HEK293T (cell line): Measurements from ENCODE around the gene KCNMB3.

Experiments used
- CTCF ChIA-PET: fragments of 350-600 bp; formaldehyde crosslinking; extraction: SDS; loops from one replicate; lab custom pipeline; 2021; ENCODE audit warnings: antibody characterized with exemption, inconsistent platforms; lab: Yijun Ruan, JAX
- POLR2A ChIA-PET: fragments of 350-600 bp; formaldehyde crosslinking; extraction: SDS; loops from one replicate; lab custom pipeline; 2020; ENCODE audit warnings: antibody characterized with exemption, inconsistent platforms; lab: Yijun Ruan, JAX
- DNase-seq: peaks from one replicate; pipeline ENCODE4 v3.0.0; 2012; ENCODE audit warnings: mixed read lengths; ENCODE audit errors: extremely low spot score
- ARNT ChIP-seq: fragments of 450-650 bp; IDR thresholded peaks from 2 replicates; pipeline ENCODE4 v1.6.1; 2017; ENCODE audit warnings: mild to moderate bottlenecking
- BHLHE40 ChIP-seq: fragments of 450-650 bp; IDR thresholded peaks from 2 replicates; pipeline ENCODE4 v1.6.1; 2016; ENCODE audit warnings: mild to moderate bottlenecking, moderate library complexity, borderline replicate concordance
- CTBP1 ChIP-seq: fragments of 450-650 bp; IDR thresholded peaks from 2 replicates; pipeline ENCODE4 v1.6.1; 2016; ENCODE audit warnings: borderline replicate concordance
- ELF4 ChIP-seq: fragments of 450-650 bp; IDR thresholded peaks from 2 replicates; pipeline ENCODE4 v1.6.1; 2017; ENCODE audit warnings: antibody characterized with exemption
- FOXA1 ChIP-seq: fragments of 450-650 bp; IDR thresholded peaks from 2 replicates; pipeline ENCODE4 v1.6.1; 2016; ENCODE audit warnings: mild to moderate bottlenecking
- FOXK2 ChIP-seq: fragments of 450-650 bp; IDR thresholded peaks from 2 replicates; pipeline ENCODE4 v1.6.1; 2016; ENCODE audit warnings: mild to moderate bottlenecking
- FOXM1 ChIP-seq: fragments of 450-650 bp; IDR thresholded peaks from 2 replicates; pipeline ENCODE4 v1.6.1; 2017; ENCODE audit warnings: mild to moderate bottlenecking, borderline replicate concordance
- HDGF ChIP-seq: fragments of 450-650 bp; IDR thresholded peaks from 2 replicates; pipeline ENCODE4 v1.6.1; 2017; ENCODE audit warnings: antibody characterized with exemption, borderline replicate concordance
- L3MBTL2 ChIP-seq: fragments of 450-650 bp; conservative IDR thresholded peaks from 2 replicates; pipeline ENCODE4 v1.6.1; 2016; ENCODE audit warnings: mild to moderate bottlenecking
- LEF1 ChIP-seq: fragments of 450-650 bp; IDR thresholded peaks from 2 replicates; pipeline ENCODE4 v1.6.1; 2017; ENCODE audit warnings: mild to moderate bottlenecking, borderline replicate concordance
- NFRKB ChIP-seq: fragments of 450-650 bp; IDR thresholded peaks from 2 replicates; pipeline ENCODE4 v1.6.1; 2016; ENCODE audit warnings: mild to moderate bottlenecking, moderate library complexity
- PKNOX1 ChIP-seq: fragments of 450-650 bp; IDR thresholded peaks from 2 replicates; pipeline ENCODE4 v1.6.1; 2016
- SP1 ChIP-seq: fragments of 450-650 bp; IDR thresholded peaks from 2 replicates; pipeline ENCODE4 v1.6.1; 2017
- SUZ12 ChIP-seq: fragments of 450-650 bp; IDR thresholded peaks from 2 replicates; pipeline ENCODE4 v1.6.1; 2016; ENCODE audit warnings: mild to moderate bottlenecking
- TARDBP ChIP-seq: fragments of 450-650 bp; IDR thresholded peaks from 2 replicates; pipeline ENCODE4 v1.6.1; 2016
- ZNF384 ChIP-seq: fragments of 450-650 bp; IDR thresholded peaks from 2 replicates; pipeline ENCODE4 v1.6.1; 2016

The KCNMB3 gene

GRCh38 chr3:179200790-179201189 is 50.1 kb downstream of the KCNMB3 start:
- CTCF ChIA-PET: no interaction called here
- no peak for DNase-seq
- TF ChIP-seq ELF4 (no peak), ARNT (no peak), FOXK2 (no peak), NFRKB (no peak)
- POLR2A ChIA-PET: no interaction called here

GRCh38 chr3:179196700-179197099 is 54.2 kb downstream of the KCNMB3 start:
- ChIA-PET POLR2A (no interaction called here), CTCF (no interaction called here)
- TF ChIP-seq FOXK2 (no peak), FOXM1 (no peak), CTBP1 (no peak), HDGF (no peak), BHLHE40 (no peak), SUZ12 (no peak), NFRKB (no peak), PKNOX1 (no peak), ELF4 (no peak)
- DNase-seq: no peak

DNA sequence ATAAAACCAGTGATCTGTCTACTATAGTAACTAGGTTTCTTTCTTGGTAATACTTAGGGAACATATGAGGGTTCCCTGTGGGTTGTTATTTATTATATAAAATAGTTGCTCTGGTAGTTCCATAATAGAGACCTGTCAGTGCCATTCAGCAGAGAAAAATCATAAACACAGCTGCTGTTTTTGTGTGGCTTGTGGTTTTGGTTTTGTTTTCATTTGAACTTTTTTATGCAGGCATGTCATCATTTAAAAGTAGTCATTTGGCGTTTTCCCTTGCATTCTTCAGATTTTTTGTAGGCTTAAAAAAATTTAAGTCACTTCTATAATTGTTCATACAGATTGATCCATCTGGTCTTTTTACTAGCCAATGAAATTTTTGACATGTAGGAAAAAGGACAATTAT is 54.8 kb downstream of the KCNMB3 start:
- TF ChIP-seq FOXK2 (no peak), CTBP1 (no peak), BHLHE40 (no peak), ZNF384 (no peak), NFRKB (no peak), FOXM1 (no peak), L3MBTL2 (no peak), ELF4 (no peak), PKNOX1 (no peak), SP1 (no peak), TARDBP (no peak), ARNT (no peak), FOXA1 (no peak), SUZ12 (no peak), LEF1 (no peak), HDGF (no peak)
- ChIA-PET POLR2A (no interaction called here), CTCF (no interaction called here)
- no peak for DNase-seq

- ChIA-PET POLR2A (no interaction called here), CTCF (no interaction called here)
- DNase-seq: no peak
- no peak for TF ChIP-seq FOXA1
- no peak for TF ChIP-seq L3MBTL2
Measured at GRCh38 chr3:179194931-179195330, 56.0 kb downstream of the KCNMB3 start.
